AG09309 (cell line): Measurements from ENCODE around the gene CHURC1.

Experiments
- DNase-seq: peaks from one replicate; pipeline ENCODE4 v3.0.0-alpha.2; 2010; ENCODE audit warnings: low read depth
- H3K4me3 ChIP-seq: 2 replicates; pipeline ENCODE4 v1.5.1; 2011; ENCODE audit warnings: mild to moderate bottlenecking, low read depth, low read length, moderate library complexity; ENCODE audit not compliant: control insufficient read depth
- TF ChIP-seq, protein P1 (sequence below): IDR thresholded peaks from 2 replicates; pipeline ENCODE4 v1.5.1; 2011; ENCODE audit warnings: mild to moderate bottlenecking, low read depth, low read length, inconsistent platforms; ENCODE audit not compliant: insufficient read depth, control insufficient read depth; ENCODE audit errors: missing control alignments

The CHURC1 gene

DNA sequence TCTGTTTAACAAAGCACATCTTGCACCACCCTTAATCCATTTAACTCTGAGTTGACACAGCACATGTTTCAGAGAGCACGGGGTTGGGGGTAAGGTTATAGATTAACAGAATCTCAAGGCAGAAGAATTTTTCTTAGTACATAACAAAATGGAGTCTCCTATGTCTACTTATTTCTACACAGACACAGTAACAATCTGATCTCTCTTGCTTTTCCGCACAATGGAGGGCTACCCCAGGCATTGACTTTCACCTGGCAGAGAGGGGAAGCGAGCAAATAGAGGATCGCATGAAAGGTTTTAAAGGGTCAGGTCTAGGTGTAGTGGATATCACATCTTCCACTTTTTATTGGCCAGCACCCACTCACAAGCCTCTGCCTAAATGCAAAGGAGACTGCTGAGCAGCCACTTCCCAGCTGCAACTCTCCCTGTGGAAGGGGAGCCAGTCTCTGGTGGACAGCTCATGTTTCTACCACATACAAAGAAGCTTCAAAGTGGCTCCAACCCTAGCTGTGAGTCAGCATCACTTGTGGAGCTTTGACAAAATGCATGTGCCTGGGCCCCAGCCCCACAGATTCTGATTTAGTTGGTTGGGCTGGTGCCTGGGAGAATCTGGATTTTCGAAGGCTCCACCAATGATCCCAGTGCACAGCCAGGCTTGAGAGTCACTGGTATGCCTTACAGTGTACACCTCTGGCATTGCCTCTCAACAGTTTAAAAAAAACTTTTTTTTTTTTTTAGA, 65.2 kb downstream of the CHURC1 start:
- no peak for DNase-seq
- H3K4me3 ChIP-seq, result no peak overlapping the region

DNA sequence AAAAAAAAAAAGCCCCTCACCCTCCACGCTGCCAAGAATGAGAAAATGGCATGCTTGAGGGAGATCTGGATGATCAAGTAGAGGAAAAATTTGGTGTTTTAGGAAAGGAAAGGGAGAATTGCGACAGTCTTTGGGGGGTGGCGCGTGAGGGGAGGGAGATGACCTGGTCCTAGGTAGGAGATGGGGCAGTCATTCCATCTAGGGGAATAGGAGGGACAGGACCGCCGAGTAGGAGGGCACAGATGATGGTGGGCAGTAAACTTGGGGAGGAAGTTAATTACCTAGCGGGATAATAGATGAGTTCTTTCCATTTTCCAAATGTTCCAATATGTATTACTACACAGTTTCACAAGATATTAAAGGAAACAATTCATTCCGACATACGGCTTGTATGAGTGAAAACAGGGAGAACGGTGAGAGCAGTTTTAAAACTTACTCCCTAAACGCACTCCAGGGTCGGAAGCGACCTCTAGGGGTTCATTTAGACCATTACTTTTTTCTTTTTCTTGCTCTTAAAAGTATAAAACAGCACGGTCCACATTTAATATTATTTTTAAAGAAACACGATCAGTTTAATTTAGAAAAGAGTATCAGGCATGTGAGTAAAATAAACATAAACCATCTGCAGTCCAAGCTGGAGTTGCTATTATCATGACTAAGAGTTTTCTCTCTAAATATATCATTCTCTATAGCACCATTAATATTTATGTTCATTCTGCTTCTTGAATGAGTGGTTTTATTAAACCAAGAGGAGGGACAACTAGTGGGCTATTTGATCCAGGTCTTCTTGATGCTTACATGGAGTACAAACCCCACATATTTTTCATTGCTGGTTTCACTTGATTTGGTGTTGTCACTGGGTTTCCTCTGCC, 69.4 kb downstream of the CHURC1 start:
- DNase-seq, result no peak
- TF ChIP-seq, protein P1, sequence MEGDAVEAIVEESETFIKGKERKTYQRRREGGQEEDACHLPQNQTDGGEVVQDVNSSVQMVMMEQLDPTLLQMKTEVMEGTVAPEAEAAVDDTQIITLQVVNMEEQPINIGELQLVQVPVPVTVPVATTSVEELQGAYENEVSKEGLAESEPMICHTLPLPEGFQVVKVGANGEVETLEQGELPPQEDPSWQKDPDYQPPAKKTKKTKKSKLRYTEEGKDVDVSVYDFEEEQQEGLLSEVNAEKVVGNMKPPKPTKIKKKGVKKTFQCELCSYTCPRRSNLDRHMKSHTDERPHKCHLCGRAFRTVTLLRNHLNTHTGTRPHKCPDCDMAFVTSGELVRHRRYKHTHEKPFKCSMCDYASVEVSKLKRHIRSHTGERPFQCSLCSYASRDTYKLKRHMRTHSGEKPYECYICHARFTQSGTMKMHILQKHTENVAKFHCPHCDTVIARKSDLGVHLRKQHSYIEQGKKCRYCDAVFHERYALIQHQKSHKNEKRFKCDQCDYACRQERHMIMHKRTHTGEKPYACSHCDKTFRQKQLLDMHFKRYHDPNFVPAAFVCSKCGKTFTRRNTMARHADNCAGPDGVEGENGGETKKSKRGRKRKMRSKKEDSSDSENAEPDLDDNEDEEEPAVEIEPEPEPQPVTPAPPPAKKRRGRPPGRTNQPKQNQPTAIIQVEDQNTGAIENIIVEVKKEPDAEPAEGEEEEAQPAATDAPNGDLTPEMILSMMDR, result peak; percentile 69
- peak overlapping the region; percentile 24 for H3K4me3 ChIP-seq

More for the DNA sequence above, 65.2 kb downstream of the CHURC1 start:
- TF ChIP-seq, protein P1, result no peak
